ENCODE results near the gene DYDC2.

GRCh38 chr10:80409121-80409520 is 52.5 kb downstream of the DYDC2 start:
- no peak for TF ChIP-seq RAD21 (conservative IDR thresholded peaks at IDR 0.05 in 1 of 2, IDR thresholded peaks at IDR 0.05 in 1 of 2)
- TF ChIP-seq EHMT2 (IDR thresholded peaks at IDR 0.05; ENCODE audit: low read depth), result no peak
- no peak for TF ChIP-seq CTCF (IDR thresholded peaks at IDR 0.05)
- TF ChIP-seq REST (IDR thresholded peaks at IDR 0.05), result no peak
- no peak for TF ChIP-seq MAX (IDR thresholded peaks at IDR 0.05)
- TF ChIP-seq EP300 (IDR thresholded peaks at IDR 0.05), result no peak
- no peak for TF ChIP-seq HMGXB4 (CRISPR knock-in tag; IDR thresholded peaks at IDR 0.05; ENCODE audit: borderline replicate concordance)

Measured in A549 (cell line).